Tibial nerve (tissue), 4 donors: ENCODE data around the gene SMIM23.

Experiments
- EP300 ChIP-seq, 2 donors: sonication (generic); formaldehyde crosslinking; IDR thresholded peaks; one replicate each; pipeline ENCODE4 v1.6.1; 2017; ENCODE audit warnings: antibody characterized with exemption in 2 of 2, mild to moderate bottlenecking in 1 of 2
- TF ChIP-seq, protein P1 (sequence below), 5 experiments: fragments of 200-600 bp in 3 of 5; fragments of 450-650 bp in 2 of 5; sonication (generic) in 3 of 5; IDR thresholded peaks; one replicate each; pipeline ENCODE4 v1.5.1; 2016 to 2019; ENCODE audit warnings: antibody characterized with exemption in 5 of 5, mild to moderate bottlenecking in 3 of 5, moderate library complexity in 2 of 5

DNA sequence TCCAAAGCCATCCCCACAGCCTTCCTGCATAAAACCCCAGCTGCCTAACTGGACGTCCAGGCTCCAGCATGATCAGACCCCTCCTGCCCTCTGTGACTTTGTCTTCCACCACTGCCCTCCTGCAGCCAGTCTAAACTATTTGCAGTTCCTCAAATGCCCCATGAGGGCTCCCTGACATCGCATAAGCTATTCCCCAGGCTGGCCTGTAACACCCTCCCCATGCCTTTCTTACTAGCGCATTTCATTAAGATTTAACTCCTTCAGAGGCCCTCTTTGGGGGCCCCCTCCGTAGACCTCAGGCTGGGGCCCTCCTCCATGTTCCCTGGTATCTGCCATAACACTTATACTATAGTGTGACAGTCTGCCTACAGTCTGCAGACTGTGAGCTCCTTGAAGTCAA, 15.5 kb upstream of the SMIM23 start:
- TF ChIP-seq, protein P1, sequence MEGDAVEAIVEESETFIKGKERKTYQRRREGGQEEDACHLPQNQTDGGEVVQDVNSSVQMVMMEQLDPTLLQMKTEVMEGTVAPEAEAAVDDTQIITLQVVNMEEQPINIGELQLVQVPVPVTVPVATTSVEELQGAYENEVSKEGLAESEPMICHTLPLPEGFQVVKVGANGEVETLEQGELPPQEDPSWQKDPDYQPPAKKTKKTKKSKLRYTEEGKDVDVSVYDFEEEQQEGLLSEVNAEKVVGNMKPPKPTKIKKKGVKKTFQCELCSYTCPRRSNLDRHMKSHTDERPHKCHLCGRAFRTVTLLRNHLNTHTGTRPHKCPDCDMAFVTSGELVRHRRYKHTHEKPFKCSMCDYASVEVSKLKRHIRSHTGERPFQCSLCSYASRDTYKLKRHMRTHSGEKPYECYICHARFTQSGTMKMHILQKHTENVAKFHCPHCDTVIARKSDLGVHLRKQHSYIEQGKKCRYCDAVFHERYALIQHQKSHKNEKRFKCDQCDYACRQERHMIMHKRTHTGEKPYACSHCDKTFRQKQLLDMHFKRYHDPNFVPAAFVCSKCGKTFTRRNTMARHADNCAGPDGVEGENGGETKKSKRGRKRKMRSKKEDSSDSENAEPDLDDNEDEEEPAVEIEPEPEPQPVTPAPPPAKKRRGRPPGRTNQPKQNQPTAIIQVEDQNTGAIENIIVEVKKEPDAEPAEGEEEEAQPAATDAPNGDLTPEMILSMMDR (IDR thresholded peaks at IDR 0.05) = no peak
- no peak for TF ChIP-seq EP300 (IDR thresholded peaks at IDR 0.05)
